GM18873 (cell line): ENCODE measurements around the gene HDGFL1.

ENCODE experiments used
- ATAC-seq: cut with Tn5 transposase; IDR thresholded peaks from one replicate; pipeline ENCODE4 v1.9.1; 2021; ENCODE audit warnings: mild to moderate bottlenecking, moderate library complexity, moderate number of reproducible peaks; ENCODE audit not compliant: unreplicated experiment, low FRiP score

The HDGFL1 gene

GRCh38 chr6:22569281-22570184, at the start of gene HDGFL1:
Gene HDGFL1 (plus strand): TSS chr6:22569566. CDS start chr6:22569576, 10 bp downstream.
- no peak for ATAC-seq

DNA sequence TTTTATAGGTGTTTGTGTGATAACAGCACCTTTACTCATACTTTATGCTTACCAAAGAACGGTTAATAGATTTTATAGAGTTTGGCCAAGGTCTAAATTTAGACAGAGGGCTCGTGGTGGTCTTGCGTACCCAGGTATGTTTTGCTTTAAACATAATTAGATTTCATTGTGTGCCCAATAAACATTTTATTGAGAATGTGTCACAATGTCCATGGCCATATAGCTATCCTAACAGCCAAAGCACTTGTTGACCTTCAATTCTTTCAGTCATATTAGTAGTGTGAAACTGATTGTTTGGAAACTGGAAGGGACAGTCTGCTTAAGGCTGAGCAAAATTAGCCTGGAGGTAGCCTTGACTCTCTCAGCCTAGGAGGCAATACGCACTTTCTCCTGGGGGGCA, 48.3 kb upstream of the HDGFL1 start:
- no peak for ATAC-seq

GRCh38 chr6:22526736-22527135, 42.6 kb upstream of the HDGFL1 start:
- ATAC-seq = no peak

DNA sequence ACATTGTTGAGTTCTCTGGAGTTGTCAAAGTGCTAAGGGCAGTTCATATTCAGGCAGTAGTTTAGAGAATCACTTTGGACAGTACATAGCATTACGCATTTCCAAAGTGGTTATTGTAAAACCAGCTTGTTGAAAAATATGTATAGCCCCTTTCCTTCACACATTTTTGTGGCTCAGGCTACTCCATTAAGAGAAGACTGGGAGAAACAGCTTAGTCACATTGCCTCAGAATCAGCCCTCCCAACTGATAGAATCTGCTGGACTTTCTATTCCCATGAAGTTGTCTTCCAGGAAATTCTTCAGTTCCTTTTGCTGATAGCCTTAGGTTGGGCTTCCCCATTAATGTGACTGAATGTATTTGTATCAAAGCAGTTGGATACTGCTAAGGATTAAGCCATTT, 39.5 kb upstream of the HDGFL1 start:
- no peak for ATAC-seq

DNA sequence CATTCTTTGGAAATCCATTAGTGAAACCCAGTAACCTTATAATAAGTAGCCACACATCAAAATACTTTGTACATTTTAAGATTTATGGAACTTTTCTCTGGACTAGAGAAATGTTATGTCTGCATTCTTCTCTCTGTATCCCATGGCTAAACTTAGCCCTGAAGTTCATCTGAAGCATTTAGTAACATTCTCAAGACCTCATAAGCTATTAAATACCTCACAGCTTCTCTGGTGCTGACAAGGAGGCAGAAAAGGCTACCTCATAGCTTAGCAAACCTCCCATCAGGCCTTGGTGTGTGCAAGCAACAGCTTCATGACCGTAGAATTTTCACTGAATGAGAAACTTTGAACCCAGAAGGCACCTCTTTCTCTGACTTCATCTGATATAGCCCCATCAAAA, 38.9 kb upstream of the HDGFL1 start:
- ATAC-seq = no peak

- no peak for ATAC-seq
These were observed 33.2 kb upstream of the HDGFL1 start for GRCh38 chr6:22536122-22536521.

DNA sequence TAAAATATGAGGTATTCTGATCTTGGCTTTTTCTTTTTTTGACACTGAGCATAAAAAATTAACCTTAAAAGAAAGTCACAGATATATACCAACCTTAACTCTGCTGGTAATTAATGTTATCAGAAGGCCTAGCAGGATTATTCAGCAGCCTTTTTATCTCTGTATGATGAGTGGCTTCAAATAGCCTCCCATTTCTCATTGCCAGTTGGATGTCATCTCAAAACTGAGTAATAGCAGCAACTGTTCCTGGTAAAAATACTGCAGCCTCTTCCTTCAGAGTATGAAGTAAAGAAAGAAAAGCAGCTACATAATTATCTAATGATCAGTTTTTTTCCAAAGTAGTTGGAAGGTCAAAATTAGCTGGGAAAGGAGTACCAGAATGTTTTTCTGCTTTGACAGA, 24.9 kb upstream of the HDGFL1 start:
- ATAC-seq = no peak

DNA sequence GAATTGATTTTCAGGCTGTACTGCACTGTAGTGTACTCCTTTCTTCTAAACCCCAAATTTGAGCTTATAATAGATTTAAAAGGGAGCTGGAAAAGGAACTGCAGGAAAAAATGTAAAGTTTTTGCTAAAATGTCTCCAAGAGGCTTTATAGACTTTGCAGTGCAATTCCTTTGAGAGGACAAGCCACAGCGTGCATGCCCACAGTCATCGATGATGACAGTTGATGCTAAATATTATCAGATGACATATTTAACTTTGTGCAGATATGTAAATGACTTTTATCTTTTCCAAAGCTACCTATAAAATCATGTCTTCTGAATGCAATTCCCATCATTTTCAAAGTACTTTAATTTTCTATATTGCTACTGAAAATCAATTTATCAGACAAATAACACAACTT, 24.3 kb upstream of the HDGFL1 start:
- no peak for ATAC-seq

- no peak for ATAC-seq
These were observed 23.1 kb upstream of the HDGFL1 start for GRCh38 chr6:22546236-22546635.

DNA sequence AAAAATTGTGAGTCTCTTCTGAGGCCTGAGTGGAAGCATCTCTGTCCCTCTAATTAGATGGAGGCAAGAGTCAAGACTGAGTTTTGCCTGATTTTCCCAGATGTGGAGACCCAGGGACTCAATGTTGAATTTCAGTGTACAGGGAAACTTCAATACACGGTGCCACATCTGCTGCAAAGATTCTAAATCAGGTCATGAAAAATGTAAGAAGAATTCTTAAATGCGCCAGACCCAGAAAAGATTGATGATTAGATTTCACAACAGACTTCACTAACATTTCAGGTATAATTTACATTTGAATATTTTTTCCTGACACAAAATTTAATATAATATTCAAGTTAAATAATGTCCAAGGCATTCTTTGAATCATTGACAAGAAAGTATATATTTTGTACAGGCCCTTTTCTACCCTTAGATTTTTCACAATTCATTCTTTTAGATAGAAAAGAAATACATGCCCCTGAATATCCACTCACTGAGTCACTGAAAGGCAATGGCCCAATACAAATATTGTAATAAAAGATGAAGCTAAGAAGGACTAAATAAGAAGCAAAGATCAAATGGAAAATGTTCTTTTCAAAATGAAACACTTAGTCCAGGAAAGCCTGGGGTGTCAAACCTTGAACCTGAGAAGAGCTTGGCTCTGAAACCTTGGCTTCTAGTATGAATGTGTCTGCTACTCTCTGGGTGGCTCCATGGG, 18.2 kb upstream of the HDGFL1 start:
- no peak for ATAC-seq

DNA sequence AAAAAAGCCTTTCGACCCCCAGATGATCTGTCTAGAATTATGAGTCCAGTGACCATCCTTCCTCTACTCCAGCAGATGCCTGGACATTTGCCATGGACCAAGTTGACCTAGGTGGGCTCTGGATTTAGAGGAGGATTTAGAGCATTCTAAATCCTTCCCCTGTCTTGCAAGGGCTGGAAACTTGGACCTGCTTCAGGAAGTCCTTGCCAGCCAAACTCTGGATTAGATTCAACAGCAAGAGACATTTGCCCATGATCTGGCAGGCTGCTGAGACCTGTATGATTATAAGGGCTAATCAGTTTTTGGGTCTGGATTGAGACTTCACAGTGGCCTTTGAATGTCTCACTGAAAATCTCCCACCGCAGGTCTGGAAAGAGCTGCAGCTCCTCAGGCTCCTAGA, 13.1 kb upstream of the HDGFL1 start:
- no peak for ATAC-seq

DNA sequence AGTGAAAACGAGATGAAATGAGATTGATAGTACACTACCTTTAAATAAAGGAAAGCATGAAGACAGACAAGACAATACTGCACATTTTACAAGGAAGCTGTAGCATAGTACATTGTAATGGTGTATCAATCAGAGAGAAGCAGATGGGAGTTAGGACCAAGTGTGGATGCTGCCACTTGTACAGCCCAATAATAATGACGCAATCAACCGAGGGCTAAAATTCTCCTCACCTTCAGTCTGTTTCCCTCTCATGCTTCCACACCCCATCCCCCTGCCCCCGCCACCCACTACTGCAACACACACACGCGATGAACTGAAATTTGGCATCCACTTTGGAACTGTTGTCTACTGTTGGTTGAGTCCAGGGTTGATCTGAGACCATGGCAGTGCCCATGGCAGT, 12.4 kb upstream of the HDGFL1 start:
- ATAC-seq = no peak

DNA sequence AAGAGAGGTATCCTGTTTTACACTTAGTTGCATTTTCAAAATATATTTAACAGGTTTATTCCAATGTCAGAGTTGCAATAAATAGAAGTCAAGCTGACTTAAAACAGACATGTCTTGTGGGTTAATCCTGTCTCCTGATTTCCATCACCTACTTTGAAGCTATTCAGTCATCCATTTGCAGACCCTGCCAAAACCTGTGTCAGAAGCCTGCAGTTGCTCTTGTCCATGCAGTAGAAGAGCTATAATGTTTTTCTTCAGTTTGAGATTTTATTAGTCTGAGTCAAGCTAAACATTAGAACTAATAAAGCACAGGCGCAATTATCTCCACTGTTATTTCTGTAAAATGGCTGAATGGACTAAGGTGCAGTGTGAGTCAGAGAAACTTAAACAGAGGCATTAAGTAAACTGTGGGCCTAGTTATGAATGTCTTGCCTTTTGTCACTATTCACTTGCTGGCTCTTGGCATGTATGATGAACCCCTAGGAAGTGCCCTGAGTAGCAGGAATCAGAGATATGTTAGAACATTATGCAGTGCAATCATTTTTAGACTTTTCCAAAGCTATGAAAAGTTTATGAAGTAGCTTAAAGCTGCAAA, 11.0 kb upstream of the HDGFL1 start:
- no peak for ATAC-seq

- no peak for ATAC-seq
These were observed 512 bp upstream of the HDGFL1 start for GRCh38 chr6:22568854-22569253.

- no peak for ATAC-seq
These were observed 802 bp downstream of the HDGFL1 start for GRCh38 chr6:22570185-22570551.

DNA sequence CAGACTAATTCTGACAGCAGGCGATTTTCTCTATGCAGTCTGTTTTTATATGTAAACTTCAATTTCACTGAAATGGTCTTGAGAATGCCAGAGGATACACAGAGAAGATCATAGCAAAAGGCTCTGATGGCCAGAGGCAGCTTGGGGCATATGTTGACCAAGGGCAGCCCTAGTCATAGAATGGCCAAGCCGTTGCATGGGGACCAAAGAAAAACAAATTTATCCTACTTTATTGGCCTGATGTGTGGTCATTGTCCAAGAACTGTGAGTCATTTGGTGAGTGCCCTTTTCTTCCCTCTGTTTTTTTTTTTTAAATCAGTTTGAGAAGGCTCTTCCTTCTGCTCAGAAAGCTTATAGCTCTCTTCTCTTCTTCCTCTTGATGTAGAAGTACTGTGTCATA, 5.8 kb downstream of the HDGFL1 start:
- ATAC-seq = no peak

- no peak for ATAC-seq
These were observed 10.1 kb downstream of the HDGFL1 start for GRCh38 chr6:22579439-22579838.

DNA sequence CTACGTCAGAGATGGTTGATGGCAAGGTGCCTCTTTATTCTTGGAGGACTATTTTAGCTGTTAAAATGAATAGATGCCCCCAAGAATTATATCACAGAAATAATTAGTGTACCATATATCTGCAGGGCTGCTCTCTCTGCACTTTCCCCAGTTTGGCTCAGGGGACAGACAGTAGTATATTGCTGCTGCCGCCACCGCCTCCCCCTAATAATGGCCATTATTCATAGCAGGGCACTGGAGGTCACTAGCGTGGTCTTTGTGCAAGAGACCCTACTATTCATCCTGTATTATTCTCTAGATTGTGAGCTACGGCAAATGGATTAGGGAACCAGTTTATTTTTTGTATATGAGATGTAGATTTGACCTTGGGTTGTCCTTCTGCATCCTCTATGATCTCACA, 11.0 kb downstream of the HDGFL1 start:
- ATAC-seq = no peak

GRCh38 chr6:22582417-22583205, 13.2 kb downstream of the HDGFL1 start:
- ATAC-seq = no peak

DNA sequence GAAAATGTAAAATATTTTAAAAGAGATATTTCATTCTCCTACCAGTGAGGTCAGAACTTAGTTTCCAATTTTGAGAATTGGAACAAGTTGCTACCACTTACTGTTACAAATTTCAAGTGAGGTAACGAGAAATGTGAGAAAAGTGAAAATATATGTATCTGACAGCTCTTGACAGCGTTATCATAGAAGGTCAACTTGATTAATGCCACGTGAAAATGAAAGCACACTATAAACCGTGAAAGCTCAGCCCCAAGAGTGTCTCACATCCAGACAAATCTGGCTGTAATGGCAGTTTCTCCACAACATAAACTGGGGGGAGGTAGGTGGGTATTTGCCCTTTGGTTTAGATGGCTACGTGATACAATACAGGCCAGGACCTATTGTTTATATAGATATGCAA, 13.9 kb downstream of the HDGFL1 start:
- no peak for ATAC-seq

GRCh38 chr6:22583927-22584326, 14.6 kb downstream of the HDGFL1 start:
- ATAC-seq = no peak
